Thymus (tissue), 11 donors: ENCODE measurements around the gene MTUS2. TPM values are rescaled to one million over a fixed set of nuclear protein-coding genes. Genes with fewer than 3 reads are reported as not detected.

ENCODE experiments used
- DNase-seq, 9 donors: peaks; one replicate each; pipeline ENCODE4 v3.0.0-alpha.2; 2013; ENCODE audit warnings: low spot score in 9 of 9, low read depth in 6 of 9, missing footprints in 1 of 9
- H3K27ac ChIP-seq, 2 donors: one replicate each; pipeline ENCODE4 v1.5.1; 2013; ENCODE audit warnings: control low read depth in 1 of 2, low read depth in 1 of 2, low read length in 1 of 2, mild to moderate bottlenecking in 1 of 2, moderate library complexity in 1 of 2
- H3K27me3 ChIP-seq, 2 donors: one replicate each; pipeline ENCODE4 v1.5.1; 2013; ENCODE audit warnings: low read length in 1 of 2; ENCODE audit not compliant: control insufficient read depth in 2 of 2, insufficient read depth in 1 of 2
- H3K36me3 ChIP-seq, 2 donors: one replicate each; pipeline ENCODE4 v1.5.1; 2013; ENCODE audit warnings: low read length in 1 of 2, mild to moderate bottlenecking in 1 of 2, moderate library complexity in 1 of 2; ENCODE audit not compliant: control insufficient read depth in 2 of 2, insufficient read depth in 2 of 2
- H3K4me1 ChIP-seq, 2 donors: one replicate each; pipeline ENCODE4 v1.5.1; 2013; ENCODE audit warnings: low read length in 2 of 2; ENCODE audit not compliant: control insufficient read depth in 2 of 2, insufficient read depth in 2 of 2
- H3K4me3 ChIP-seq, 2 donors: one replicate each; pipeline ENCODE4 v1.5.1; 2013; ENCODE audit warnings: low read length in 2 of 2, control low read depth in 1 of 2, mild to moderate bottlenecking in 1 of 2
- H3K9me3 ChIP-seq, 2 donors: one replicate each; pipeline ENCODE4 v1.5.1; 2013; ENCODE audit warnings: low read length in 1 of 2, mild to moderate bottlenecking in 1 of 2; ENCODE audit not compliant: control insufficient read depth in 2 of 2, insufficient read depth in 1 of 2
- WGBS: extraction: QIAGEN DNeasy Blood & Tissue Kit; methylation state at CpG from one replicate; pipeline ENCODE4 v1.1.7; 2013; 5-methylcytosine and 5-hydroxymethylcytosine counted together
- polyA plus RNA-seq: library from polyadenylated mRNA; stranded (reverse); fragments of 200-250 nt; gene quantifications from one replicate; pipeline ENCODE4 v1.2.3, GENCODE V29; 2013
- total RNA-seq: library from RNA; stranded (reverse); fragments of 120-200 nt; gene quantifications from one replicate; pipeline ENCODE4 v1.2.4, GENCODE V29; 2013
- donor health status: healthy.

MTUS2 gene
- total and polyA plus RNA-seq, 2 donors: 0.09 to 0.18 TPM

DNA sequence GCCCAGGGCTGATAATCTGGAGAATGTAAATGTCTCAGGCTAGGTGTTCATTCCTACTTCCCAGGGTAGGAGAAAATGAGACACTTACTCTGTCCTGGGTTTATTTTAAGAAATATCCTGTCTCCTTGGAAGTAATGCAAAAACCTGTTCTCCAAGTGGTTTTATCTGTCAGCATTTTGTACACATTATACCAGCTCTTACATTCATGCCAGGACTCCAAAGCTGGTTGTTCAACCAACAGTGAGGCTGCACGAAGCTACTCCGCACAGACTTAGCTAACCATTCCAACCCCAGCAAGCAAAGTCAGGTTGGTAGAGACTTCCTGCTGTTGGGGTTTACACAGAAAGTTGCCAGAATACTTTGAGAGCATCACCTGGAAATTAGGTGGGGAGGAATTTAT is 719.7 kb downstream of the MTUS2 start:
- 96% methylated on average over 2 of the region's 2 CpGs for whole genome bisulfite sequencing
- DNase-seq: no peak

DNA sequence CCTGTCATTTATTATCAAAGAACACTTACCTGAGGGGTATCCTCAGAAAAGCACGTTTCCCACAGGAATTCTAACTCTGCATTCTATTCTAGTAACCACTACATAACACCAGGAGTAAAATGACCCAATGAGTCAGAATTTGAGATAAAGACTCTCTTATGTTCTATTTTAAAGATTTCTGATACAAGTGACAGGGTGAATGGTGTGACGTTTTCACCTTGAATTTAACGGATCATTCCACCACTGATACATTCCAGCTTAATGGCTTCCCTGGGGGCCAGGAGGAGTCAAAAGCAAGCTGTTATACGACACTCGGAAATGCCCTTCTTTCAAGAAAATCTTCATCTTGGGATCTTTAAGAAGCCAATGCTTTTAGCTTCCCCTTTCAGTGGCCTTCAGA is 720.2 kb downstream of the MTUS2 start:
- WGBS: 98% methylated on average over 5 of the region's 5 CpGs
- Histone ChIP-seq H3K27me3 (no peaks in the 10 kb centered on the region), H3K4me3 (no peak overlapping the region), H3K4me1 (peaks cover 0 to 4% of the 10 kb centered on the region in 2 donors), H3K9me3 (no peaks in the 10 kb centered on the region), H3K27ac (no peak overlapping the region), H3K36me3 (peaks cover 3 to 4% of the 10 kb centered on the region in 2 donors)
- no peak for DNase-seq

More for the DNA sequence above, 719.7 kb downstream of the MTUS2 start:
- peaks cover 4% of the 10 kb centered on the region in 2 donors for H3K36me3 ChIP-seq
- H3K9me3 ChIP-seq: no peaks in the 10 kb centered on the region
- H3K27ac ChIP-seq: no peak overlapping the region
- H3K4me1 ChIP-seq: peaks cover 0 to 4% of the 10 kb centered on the region in 2 donors
- no peaks in the 10 kb centered on the region for H3K27me3 ChIP-seq
- H3K4me3 ChIP-seq: no peak overlapping the region

DNA sequence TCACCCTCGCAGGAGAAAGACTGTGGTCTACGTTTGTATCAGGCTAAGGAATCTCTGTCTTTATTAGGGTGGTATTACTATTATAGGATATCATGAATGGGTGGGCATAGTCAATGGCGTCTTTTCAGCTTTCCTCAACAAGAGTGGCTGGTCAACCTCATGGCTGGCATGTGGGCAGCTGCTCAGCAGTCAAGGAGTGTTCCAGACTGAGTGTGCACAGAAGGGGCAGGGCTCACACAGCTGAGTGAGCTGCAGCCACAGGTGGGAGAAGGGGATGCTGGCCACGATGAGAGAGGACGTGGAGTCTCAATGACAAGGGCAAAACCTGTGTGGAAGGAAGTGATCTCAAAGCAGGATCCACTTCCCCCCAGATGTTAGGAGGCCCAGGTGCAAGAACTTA is 720.7 kb downstream of the MTUS2 start:
- no peak overlapping the region for H3K27ac ChIP-seq
- H3K36me3 ChIP-seq: peaks cover 3 to 8% of the 10 kb centered on the region in 2 donors
- H3K4me3 ChIP-seq: no peak overlapping the region
- peaks cover 0 to 4% of the 10 kb centered on the region in 2 donors for H3K4me1 ChIP-seq
- no peaks in the 10 kb centered on the region for H3K9me3 ChIP-seq
- 74% methylated on average over 5 of the region's 5 CpGs for WGBS
- no peaks in the 10 kb centered on the region for H3K27me3 ChIP-seq
- no peak for DNase-seq

DNA sequence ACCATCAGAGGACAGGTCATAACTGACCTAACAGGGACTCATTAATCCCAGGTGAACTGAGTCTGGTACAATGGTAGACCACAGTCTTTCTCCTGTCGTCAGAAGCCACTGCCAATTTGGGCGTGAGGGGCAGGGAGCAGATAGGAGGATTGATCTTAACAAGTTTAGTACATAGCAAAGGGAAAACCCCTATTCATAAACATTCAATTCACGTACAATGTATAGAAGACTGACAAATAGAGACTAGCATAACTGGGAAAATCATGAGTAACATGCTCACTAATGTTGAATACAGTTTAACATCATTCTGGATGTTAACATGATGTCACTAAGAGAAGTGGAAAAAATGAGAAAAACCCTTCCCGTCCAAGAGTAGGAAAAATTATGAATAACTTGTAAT is 721.3 kb downstream of the MTUS2 start:
- peaks cover 0 to 4% of the 10 kb centered on the region in 2 donors for H3K4me1 ChIP-seq
- H3K27ac ChIP-seq: no peak overlapping the region
- DNase-seq: no peak
- H3K27me3 ChIP-seq: no peaks in the 10 kb centered on the region
- WGBS: 97% methylated on average over 4 of the region's 4 CpGs
- H3K9me3 ChIP-seq: no peaks in the 10 kb centered on the region
- H3K36me3 ChIP-seq: peaks cover 3 to 4% of the 10 kb centered on the region in 2 donors
- H3K4me3 ChIP-seq: no peak overlapping the region

DNA sequence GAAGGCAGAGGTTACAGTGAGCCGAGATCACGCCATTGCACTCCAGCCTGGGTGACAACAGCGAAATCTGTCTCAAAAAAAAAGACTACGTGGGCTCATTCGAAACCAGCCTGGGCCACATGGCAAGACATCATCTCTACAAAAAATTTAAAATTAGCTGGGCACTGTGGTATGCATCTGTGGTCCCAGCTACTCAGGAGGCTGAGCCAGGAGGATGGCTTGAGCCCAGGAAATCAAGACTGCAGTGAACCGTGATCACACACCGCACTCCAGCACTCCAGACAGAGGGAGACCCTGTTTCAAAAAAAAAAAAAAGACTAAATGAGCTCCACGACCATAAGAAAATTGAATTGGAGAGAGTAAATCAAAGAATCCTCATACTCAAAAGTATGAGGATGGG is 722.2 kb downstream of the MTUS2 start:
- WGBS: 98% methylated on average over 8 of the region's 8 CpGs
- H3K27ac ChIP-seq: no peak overlapping the region
- H3K4me1 ChIP-seq: peaks cover 0 to 4% of the 10 kb centered on the region in 2 donors
- no peaks in the 10 kb centered on the region for H3K9me3 ChIP-seq
- peaks cover 0 to 6% of the 10 kb centered on the region in 2 donors for H3K36me3 ChIP-seq
- no peak for DNase-seq
- no peaks in the 10 kb centered on the region for H3K27me3 ChIP-seq
- H3K4me3 ChIP-seq: no peak overlapping the region

DNA sequence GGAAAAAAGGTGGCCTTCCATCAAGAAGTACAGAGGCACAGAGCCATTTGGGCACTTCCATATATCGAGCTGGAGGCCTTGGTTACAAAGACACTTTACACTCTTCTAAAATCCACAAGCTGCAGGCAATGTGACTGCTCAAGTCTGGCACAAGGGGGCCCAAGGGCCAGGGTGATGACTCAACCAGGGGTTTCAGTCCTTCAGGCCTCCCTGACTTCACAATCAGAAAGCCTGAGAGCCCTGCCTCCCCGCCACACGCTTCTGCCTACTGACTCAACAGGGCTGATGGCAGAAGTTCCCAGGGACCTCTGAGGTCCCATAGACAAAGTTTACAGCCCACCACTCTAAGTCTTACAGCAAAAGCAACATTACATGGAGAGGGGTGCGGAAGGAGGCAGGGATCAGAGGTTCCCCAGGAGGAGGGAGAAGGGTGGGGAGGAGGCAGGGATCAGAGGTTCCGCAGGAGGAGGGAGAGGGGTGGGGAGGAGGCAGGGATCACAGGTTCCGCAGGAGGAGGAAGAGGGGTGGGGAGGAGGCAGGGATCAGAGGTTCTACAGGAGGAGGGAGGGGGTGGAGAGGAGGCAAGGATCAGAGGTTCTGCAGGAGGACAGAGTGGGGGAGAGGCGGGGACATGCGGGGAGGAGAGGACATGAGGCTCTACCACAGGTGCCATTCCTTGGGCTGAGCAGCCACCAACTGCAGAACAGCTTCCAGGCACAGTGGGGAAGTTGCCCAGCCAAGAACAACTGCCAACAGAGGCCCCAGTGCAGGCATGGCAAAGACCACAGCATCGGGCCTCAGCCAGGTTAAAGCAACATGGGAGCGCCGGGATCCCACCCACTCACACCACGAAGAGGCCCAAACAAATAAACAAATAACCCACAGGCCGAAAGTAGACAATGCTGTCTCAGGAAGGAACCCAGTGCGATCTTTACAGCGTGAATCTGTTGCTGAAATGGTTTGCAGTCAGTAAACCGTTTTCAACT is 723.4 kb downstream of the MTUS2 start:
- Histone ChIP-seq H3K27ac (no peak overlapping the region), H3K9me3 (no peaks in the 10 kb centered on the region), H3K27me3 (no peaks in the 10 kb centered on the region), H3K4me3 (no peak overlapping the region), H3K4me1 (peaks cover 0 to 4% of the 10 kb centered on the region in 2 donors), H3K36me3 (peaks cover 0 to 6% of the 10 kb centered on the region in 2 donors)
- 96% methylated on average over 16 of the region's 16 CpGs for WGBS
- no peak for DNase-seq

DNA sequence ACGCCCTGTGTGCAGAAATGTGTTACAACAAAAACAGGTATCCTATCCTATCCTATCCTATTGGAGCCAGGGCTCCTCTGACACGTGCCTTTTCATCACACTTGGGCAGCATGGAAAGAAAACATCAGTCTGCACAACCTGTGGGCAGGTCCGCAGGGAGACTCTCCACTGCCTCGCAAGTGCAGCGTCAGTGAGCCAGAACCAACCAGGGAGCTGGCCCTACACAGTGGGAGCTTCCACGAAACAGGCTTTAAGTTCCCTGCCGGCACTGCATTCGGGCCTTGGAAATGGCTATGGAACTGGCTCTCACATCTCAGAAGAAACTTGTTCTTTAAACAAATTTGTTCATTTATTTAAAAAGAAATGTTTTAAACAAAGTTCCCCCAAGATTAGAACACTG is 725.8 kb downstream of the MTUS2 start:
- Histone ChIP-seq H3K27ac (no peak overlapping the region), H3K36me3 (peaks cover 6 to 16% of the 10 kb centered on the region in 2 donors)
- WGBS: 99% methylated on average over 8 of the region's 8 CpGs

DNA sequence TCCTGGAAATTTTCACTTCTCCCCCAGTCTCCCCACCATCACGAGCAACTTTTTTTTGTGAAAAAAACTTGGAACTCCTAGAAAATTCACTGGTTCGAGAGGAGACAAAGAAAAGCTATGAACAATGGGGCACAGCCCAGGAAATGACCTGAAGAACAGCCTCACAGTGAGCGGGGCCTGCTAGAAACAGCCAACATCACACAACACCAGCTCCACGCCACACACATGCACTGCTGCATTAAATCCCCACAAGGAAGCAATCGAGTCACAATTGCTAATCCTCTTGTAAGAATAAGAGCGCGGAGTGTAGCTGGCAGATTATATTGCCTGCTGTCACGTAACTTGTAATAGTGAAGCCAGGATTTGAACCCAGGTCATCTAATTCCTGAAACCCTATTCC is 726.5 kb downstream of the MTUS2 start:
- Histone ChIP-seq H3K27ac (no peak overlapping the region), H3K4me3 (no peak overlapping the region), H3K4me1 (no peaks in the 10 kb centered on the region), H3K9me3 (no peaks in the 10 kb centered on the region), H3K36me3 (peaks cover 9 to 22% of the 10 kb centered on the region in 2 donors), H3K27me3 (no peaks in the 10 kb centered on the region)
- 98% methylated on average over 8 of the region's 8 CpGs for WGBS
- DNase-seq: no peak

More for the DNA sequence above, 725.8 kb downstream of the MTUS2 start:
- Histone ChIP-seq H3K27me3 (no peaks in the 10 kb centered on the region), H3K9me3 (no peaks in the 10 kb centered on the region), H3K4me1 (peaks cover 0 to 4% of the 10 kb centered on the region in 2 donors), H3K4me3 (no peak overlapping the region)
- no peak for DNase-seq

DNA sequence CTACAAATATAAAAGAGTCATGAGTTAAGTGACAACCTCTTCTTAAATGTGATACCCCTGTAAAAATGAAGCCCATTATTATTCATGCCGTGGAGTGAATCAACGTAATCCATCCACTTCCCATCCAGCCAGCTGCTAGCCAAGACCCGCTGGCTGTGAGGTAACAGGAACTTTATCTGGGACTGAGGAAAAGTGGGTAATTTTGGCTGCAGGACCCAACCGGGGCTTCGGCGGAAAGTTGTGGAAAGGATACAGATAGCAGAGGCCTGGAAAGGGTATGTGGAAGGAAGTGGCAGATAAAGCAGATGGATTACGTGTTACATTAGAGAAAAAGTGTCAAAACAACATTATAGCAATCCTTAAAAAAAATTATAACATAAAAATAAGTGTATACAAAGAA is 727.0 kb downstream of the MTUS2 start:
- no peak for DNase-seq
- 92% methylated on average over 7 of the region's 7 CpGs for WGBS
- Histone ChIP-seq H3K9me3 (no peaks in the 10 kb centered on the region), H3K27me3 (no peaks in the 10 kb centered on the region), H3K4me3 (no peak overlapping the region), H3K27ac (no peak overlapping the region), H3K4me1 (no peaks in the 10 kb centered on the region), H3K36me3 (peaks cover 13 to 27% of the 10 kb centered on the region in 2 donors)
